ENCODE data around the gene GPR158.

GPR158 gene

DNA sequence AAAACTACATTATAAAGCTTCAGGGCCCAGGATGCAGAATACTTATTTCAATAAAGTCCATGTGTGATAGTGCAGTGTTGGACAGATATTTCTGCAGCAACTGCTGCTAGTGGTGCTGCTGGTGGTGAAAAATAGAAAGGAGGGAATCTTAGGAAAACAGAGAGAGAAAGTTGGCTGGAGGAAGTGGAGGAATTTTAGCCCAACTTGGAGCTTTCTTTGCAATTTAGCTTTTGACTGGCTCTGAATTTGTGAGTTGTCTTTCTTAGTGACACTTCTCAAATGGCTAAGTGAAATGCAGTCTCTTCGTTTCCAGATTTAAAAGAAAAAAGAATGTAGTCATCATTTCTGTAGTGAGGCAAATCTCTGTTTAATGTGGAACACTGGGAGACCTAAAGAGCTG is 45.4 kb downstream of the GPR158 start:
- TF ChIP-seq JUND (IDR thresholded peaks at IDR 0.05; ENCODE audit: low read depth): no peak
- DNase-seq (ENCODE audit: low read depth in 1 of 2, low spot score in 1 of 2): no peak
- in situ Hi-C loops (cut with HindIII; ENCODE audit: low pct_unique_long_range_greater_than_20kb, low sequenced_read_pairs): no loop called here

DNA sequence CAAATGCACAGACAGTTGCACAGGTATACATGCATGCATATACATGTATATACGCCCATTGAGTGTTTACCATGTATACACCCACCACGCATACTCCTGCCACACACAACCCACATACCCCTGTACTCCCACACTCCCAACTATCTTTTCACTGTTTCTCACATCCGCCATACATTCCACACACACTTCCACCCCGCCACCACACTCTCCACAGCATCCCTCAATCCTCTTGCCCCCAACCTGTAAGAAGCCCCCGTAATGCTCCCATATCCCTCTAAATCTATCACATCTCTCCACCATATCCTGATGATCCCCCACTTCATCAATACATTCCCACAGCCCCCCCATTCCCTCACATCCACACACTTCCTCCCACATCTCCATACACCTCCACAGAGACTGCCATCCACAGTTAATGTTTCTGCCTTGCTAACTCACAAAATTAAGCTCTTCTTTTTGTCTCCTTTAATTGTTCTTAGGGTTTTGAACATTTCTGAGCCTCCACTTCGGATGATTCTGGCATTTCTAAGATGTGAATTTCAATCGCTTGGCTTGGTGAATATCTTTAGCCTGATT is 47.4 kb downstream of the GPR158 start:
- no peak for TF ChIP-seq JUND (IDR thresholded peaks at IDR 0.05; ENCODE audit: low read depth)
- in situ Hi-C loops (cut with HindIII; ENCODE audit: low pct_unique_long_range_greater_than_20kb, low sequenced_read_pairs): no loop called here
- DNase-seq (ENCODE audit: low read depth in 1 of 2, low spot score in 1 of 2): no peak

DNA sequence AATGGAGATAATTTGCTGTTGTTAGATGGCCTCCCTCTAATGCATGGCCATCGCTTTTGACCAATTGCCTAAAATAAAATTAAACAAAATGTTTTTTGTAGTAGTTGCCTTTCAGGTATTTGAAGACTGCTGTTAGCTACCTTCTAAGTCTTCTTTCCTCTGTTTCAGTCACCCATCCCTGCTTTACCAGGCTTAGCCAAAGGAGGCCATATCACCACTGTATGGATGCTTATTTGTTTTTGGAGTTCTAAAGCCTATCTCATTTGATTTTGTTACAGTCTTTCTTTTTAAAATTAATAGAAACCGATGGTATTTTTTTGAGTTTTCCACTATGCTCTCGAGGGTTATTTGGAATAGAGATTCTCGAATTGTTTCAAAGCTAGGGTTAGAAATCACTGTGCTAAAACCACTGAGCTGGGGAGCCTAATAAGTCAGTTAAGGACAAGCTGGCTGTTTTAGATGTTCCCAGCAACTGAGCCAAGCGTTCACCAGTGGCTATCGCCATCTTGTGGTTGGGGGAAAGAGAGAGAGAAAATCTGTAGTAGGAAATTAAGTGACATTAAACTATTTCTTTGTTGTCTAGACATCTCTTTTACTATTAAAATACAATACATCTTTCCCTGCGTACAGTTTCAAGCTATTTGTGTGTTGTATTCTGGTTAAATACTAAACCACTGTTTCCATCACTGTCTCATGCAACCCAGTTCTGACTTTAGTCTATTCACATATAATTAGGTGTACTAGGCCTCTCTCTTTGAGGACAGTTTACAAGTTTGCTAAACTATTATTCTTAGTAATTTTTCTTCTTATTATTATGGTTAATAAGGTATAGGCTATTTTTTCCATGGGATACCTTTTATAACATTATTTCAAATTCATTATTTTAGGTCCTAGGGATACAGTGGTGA is 52.2 kb downstream of the GPR158 start:
- DNase-seq (ENCODE audit: low read depth in 1 of 2, low spot score in 1 of 2): peak in 1 of 2 experiments; percentile 71
- in situ Hi-C loops (cut with HindIII; ENCODE audit: low pct_unique_long_range_greater_than_20kb, low sequenced_read_pairs): no loop called here
- TF ChIP-seq JUND (IDR thresholded peaks at IDR 0.05; ENCODE audit: low read depth): no peak

DNA sequence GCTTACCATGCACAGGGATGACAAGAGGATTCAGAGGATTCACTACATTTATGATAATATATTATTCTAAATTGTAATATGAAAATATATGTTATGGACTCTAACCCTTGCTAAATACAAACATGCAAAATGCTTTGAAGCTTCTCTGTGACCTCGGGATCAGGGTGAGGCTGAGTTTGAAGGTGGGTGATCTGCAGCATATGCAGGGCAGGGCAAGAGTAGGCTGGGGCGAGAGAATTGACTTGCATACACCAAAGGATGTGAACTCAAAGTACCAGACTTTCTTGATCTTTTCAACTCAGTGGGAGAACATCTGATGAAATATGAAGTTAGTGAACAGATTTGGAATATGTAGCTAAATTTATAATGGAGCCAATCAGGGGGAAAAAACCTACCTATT is 57.0 kb downstream of the GPR158 start:
- in situ Hi-C loops (cut with HindIII; ENCODE audit: low pct_unique_long_range_greater_than_20kb, low sequenced_read_pairs): no loop called here
- no peak for TF ChIP-seq JUND (IDR thresholded peaks at IDR 0.05; ENCODE audit: low read depth)

DNA sequence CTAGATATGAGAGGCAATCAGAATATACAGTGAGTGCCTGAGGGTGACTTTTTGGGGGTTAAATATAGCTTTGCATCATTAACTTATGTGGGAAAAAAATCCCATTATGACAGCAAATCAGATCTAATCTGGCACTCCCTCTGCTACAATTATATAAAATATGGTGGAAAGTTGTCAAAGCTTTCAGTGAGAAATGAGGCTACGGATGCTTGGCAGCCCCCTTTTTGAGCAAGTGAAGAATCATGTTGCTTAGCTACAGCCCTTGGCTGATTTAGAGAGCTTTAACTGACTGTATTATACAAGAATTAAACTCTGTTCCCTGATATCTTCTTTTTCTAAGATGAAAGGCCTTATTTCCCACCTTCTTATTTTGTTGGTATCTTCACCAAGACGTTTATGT is 57.4 kb downstream of the GPR158 start:
- DNase-seq (ENCODE audit: low read depth in 1 of 2, low spot score in 1 of 2): no peak
- in situ Hi-C loops (cut with HindIII; ENCODE audit: low pct_unique_long_range_greater_than_20kb, low sequenced_read_pairs): no loop called here
- no peak for TF ChIP-seq JUND (IDR thresholded peaks at IDR 0.05; ENCODE audit: low read depth)

More for the DNA sequence above, 57.0 kb downstream of the GPR158 start:
- DNase-seq (ENCODE audit: low read depth in 1 of 2, low spot score in 1 of 2): no peak

DNA sequence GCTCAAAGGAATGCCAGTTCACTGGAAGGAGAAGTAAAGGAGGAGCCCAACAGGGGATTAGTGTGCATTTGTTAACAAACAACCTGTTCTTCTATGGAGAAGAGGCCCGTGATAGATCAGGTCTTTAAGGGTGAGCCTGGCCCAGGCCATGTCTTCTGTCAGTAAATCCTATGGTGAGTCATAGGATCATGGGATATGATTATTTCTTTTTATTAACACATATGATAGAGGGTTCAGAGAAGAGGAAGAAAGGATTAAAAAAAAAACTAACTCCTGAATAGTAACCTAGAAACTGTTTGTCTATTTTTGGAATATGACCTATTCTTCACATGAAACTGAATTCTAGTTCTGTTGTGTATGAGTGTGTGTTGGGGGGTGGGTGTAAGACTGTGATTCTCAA is 70.4 kb downstream of the GPR158 start:
- in situ Hi-C loops (cut with HindIII; ENCODE audit: low pct_unique_long_range_greater_than_20kb, low sequenced_read_pairs): no loop called here
- no peak for DNase-seq (ENCODE audit: low read depth in 1 of 2, low spot score in 1 of 2)
- no peak for TF ChIP-seq JUND (IDR thresholded peaks at IDR 0.05; ENCODE audit: low read depth)

DNA sequence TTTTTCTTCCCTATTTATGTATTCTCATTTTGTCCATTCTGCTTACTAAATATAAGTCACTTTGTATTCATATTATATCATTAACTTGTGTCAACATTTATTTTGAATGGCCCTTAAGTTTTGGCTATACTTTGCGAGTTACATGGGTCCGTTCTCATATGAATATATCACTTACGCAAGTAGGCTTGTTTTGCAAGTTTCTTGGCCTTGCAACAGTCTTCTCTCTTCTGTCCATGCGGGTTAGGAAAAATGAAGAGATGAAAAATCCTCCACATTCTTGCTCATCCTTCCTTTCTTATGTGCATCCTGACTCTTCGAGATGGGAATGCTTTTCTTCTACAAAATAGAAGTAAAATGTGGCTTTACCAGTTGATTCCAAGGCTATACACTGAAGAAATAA is 82.8 kb downstream of the GPR158 start:
- in situ Hi-C loops (cut with HindIII; ENCODE audit: low pct_unique_long_range_greater_than_20kb, low sequenced_read_pairs): no loop called here
- DNase-seq (ENCODE audit: low read depth in 1 of 2, low spot score in 1 of 2): no peak
- TF ChIP-seq JUND (IDR thresholded peaks at IDR 0.05; ENCODE audit: low read depth): no peak

DNA sequence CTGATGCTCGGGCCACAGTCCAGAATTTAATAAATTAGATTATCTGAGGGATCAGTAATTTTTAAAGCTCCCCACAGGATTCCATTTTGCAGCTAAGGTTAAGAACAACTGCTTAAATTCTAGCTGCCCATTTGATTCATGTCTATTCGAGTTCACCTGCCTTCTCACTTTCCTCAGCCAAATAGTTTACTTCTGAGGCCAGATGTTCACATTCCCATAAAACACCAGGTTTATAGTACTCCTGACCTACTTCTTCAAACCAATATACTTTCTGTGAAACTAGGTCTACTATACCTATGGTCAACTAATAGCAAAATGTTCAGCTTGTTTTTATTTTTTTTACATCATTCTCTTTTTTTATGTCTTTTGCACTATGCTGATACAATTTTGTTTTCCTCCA is 86.3 kb downstream of the GPR158 start:
- no peak for DNase-seq (ENCODE audit: low read depth in 1 of 2, low spot score in 1 of 2)
- no peak for TF ChIP-seq JUND (IDR thresholded peaks at IDR 0.05; ENCODE audit: low read depth)
- in situ Hi-C loops (cut with HindIII; ENCODE audit: low pct_unique_long_range_greater_than_20kb, low sequenced_read_pairs): no loop called here

DNA sequence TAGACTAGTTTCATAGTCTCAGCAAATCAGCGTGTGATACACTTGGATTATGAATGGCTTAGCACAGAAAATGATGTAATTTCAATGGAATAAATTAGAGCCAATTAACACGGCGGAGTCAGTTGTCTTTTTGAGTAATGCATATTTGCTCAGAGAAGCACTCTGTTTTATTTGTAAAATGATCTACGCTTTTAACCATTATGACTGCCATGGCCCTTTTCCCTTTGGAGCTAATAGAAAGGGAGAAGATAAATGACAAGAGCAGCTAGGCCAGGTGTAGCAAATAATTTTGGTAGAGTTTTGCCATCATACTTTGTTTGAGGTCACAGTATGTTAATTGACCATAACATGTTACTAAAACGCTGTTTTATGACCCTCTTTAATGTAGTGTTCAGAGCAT is 86.8 kb downstream of the GPR158 start:
- in situ Hi-C loops (cut with HindIII; ENCODE audit: low pct_unique_long_range_greater_than_20kb, low sequenced_read_pairs): no loop called here
- no peak for TF ChIP-seq JUND (IDR thresholded peaks at IDR 0.05; ENCODE audit: low read depth)
- DNase-seq (ENCODE audit: low read depth in 1 of 2, low spot score in 1 of 2): no peak

DNA sequence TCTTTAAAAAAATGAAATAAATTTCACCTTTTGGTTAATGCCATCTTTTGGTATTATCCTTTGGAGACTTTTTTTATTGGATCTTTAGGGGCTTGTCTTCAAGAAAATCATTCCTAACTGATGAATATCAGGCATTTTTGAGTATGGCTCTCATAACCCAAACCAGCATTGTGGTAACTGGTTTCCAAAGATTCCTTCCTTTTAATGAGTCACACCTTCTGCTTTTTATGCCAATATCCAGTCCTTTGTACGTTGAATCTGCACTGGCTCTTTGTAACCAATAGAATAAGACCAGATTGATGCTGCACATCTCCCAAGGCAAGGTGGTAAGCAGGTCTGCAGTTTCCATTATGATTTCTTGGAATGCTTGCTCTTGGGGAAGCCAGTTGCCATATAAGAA is 89.1 kb downstream of the GPR158 start:
- DNase-seq (ENCODE audit: low read depth in 1 of 2, low spot score in 1 of 2): no peak
- TF ChIP-seq JUND (IDR thresholded peaks at IDR 0.05; ENCODE audit: low read depth): no peak
- in situ Hi-C loops (cut with HindIII; ENCODE audit: low pct_unique_long_range_greater_than_20kb, low sequenced_read_pairs): no loop called here

DNA sequence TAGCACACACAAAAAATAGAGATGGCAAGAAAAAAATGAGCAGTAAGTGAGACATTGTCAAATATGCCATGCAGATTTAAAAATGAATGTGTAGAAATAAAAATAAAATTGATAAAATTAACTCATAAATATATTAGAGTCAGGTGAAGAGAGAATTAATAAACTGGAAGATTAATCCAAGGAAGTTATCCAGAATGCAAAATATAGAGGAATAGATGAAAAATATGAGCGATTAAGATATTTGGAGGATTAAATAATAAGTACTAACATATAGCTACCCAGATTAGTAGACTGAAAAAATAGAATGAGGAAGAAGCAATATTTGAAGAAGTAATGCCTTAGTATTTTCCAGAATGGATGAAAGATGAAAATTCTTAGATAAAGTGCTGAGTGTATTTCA is 103.4 kb downstream of the GPR158 start:
- in situ Hi-C loops (cut with HindIII; ENCODE audit: low pct_unique_long_range_greater_than_20kb, low sequenced_read_pairs): no loop called here
- no peak for TF ChIP-seq JUND (IDR thresholded peaks at IDR 0.05; ENCODE audit: low read depth)
- DNase-seq (ENCODE audit: low read depth in 1 of 2, low spot score in 1 of 2): no peak

DNA sequence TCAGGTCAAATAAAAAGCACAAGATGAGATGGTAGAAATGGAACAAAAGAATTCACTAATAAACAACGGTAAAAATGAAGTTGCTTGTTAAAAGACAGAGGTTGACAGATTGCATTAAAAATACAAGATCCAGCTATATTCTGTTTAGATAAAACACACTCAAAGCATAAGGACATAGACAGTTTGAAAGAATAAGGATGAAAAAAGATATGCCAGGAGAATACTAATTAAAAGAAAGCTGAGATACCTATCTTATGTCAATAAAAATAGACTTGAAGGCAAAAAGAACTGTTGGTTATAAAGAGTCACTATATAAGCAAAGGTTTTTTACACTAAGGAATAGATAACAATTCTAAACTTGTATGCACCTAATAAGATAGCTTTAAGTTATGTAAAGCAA is 105.3 kb downstream of the GPR158 start:
- in situ Hi-C loops (cut with HindIII; ENCODE audit: low pct_unique_long_range_greater_than_20kb, low sequenced_read_pairs): no loop called here
- no peak for DNase-seq (ENCODE audit: low read depth in 1 of 2, low spot score in 1 of 2)
- TF ChIP-seq JUND (IDR thresholded peaks at IDR 0.05; ENCODE audit: low read depth): no peak; the same call in 1 of the 2 replicates

DNA sequence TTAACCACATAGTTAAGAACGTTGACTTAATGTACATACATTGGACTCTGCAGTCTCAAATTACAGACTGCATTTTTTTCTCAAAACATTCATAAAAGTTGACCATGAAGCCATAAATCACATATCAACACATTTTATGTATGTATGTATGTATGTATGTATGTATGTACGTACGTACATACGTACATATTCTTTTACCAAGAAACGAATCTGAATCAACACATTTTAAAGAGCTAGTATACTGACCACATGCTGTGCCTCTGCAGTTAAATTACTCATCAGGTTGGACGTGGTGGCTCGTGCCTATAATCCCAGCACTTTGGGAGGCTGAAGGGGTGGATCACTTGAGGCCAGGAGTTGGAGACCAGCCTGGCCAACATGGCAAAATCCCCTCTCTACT is 105.8 kb downstream of the GPR158 start:
- no peak for TF ChIP-seq JUND (IDR thresholded peaks at IDR 0.05; ENCODE audit: low read depth)
- DNase-seq (ENCODE audit: low read depth in 1 of 2, low spot score in 1 of 2): peak in 1 of 2 experiments; percentile 37
- in situ Hi-C loops (cut with HindIII; ENCODE audit: low pct_unique_long_range_greater_than_20kb, low sequenced_read_pairs): no loop called here
